Measurements from ENCODE around the gene GOLGA6L26. TPM values are rescaled to one million over a fixed set of nuclear protein-coding genes. Genes with fewer than 3 reads are reported as not detected.

GOLGA6L26 gene
- total RNA-seq, 2 donors from 2014 or later, result not detected

Small RNA genes lying within 50 kb of the gene (small RNA-seq; reads per million reads assigned to genes)
- not detected for gene RN7SL536P

Other genes starting within 250 kb of the GOLGA6L26 start
- gene GOLGA6L1, start 197.4 kb downstream of the GOLGA6L26 start, total RNA-seq, result not detected
- under 1 TPM in 1 of 2 donors, not detected in 1; under 0.01 TPM for gene GOLGA8S, start 20.6 kb upstream of the GOLGA6L26 start, total RNA-seq
- not detected for gene GOLGA6L2, start 113.0 kb upstream of the GOLGA6L26 start, total RNA-seq
- under 1 TPM in 1 of 2 donors, not detected in 1; 0.26 TPM for gene MKRN3, start 231.5 kb upstream of the GOLGA6L26 start, total RNA-seq

Measured in body of pancreas (tissue), 2 donors.